Hematopoietic multipotent progenitor cell treated with erythropoietin and hydrocortisone succinate and interleukin-3 and kit ligand, for 4 days (in vitro differentiated cells): ENCODE data around the gene RNU1-1.
"Not testable (repeated sequence)": the region's sequence is repeated elsewhere in the genome, so short reads cannot be mapped to it uniquely, and the experiment has no call there.

Source experiments
- DNase-seq: peaks from one replicate; pipeline ENCODE4 v3.0.0-alpha.2; 2015

RNU1-1 gene

DNA sequence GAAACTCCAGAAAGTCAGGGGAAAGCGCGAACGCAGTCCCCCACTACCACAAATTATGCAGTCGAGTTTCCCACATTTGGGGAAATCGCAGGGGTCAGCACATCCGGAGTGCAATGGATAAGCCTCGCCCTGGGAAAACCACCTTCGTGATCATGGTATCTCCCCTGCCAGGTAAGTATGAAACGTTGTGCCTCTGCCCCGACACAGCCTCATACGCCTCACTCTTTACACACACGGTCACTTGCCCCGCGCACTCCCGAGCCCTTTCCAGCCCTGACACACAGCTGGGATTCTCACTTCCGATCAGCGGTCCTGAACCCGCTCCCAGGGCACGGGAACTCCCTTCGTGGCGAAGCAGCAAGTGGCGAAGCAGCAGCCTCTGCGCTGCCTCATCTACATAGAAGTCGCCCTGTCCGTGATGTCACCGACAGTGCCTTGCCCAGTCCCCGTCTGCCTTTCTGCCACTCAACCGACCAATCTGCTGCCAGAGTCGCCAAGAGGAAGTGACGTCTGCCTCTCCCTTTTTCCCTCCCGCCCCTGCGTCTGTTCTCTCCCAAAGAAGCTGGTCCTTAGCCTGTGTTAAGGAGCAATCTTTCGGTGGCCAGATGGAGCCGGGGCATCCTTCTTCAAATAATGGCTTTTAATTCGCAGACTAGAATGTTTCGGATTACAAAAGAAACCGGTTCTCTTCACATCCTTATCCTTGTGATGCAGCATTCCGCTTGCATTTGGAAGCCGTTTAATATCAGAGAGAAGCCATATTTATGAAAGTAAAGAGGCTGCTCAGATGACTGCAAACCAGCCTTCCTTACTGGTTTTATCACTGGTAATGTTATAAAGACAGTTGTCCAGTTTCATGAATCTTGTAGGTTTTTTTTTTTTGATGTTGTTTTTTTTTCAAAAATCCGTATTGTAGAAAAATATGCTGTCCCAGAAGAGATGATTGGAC, at the start of gene RNU1-1:
RNU1-1 (minus strand) TSS at position 179 of the 949 bp plus-strand sequence.
- peak; percentile 87 for DNase-seq

DNA sequence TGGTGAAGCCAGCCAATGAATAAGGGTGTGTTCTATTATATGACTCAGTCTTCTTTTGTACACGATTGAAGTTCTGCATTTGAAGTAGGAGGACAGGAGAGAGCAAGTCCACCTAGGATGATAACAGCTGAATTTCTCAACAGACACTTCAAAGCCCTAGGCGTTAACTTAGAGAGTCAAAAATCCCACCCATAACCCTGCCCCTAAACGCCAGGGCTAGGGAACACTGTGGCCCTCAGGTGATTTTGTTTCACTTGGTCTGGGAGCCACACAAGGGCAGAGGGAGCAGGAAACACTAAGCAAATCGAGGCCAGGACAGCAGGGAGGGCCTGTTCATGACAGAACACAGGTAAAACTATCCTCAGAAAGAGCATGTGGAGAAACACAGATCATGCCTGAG, 47.0 kb upstream of the RNU1-1 start:
- DNase-seq = not testable (repeated sequence)

DNA sequence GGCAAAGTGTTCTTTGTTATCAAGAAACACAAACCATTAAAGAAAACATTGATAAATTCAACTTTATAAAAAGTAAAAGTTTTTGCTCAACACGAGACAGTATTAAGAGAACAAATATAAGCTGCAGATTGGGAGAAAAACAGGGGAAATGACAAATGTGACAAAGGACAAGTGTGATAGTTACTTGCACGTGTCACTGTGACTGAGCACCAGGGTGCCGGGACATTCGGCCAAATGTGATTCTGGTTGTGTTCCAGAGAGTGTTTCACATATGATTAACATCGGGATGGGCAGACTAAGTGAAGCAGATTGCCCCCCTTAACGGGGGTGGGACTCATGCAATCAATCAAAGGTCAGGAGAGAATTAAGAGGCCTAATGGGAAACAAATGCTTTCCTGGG, 46.4 kb upstream of the RNU1-1 start:
- DNase-seq = not testable (repeated sequence)

DNA sequence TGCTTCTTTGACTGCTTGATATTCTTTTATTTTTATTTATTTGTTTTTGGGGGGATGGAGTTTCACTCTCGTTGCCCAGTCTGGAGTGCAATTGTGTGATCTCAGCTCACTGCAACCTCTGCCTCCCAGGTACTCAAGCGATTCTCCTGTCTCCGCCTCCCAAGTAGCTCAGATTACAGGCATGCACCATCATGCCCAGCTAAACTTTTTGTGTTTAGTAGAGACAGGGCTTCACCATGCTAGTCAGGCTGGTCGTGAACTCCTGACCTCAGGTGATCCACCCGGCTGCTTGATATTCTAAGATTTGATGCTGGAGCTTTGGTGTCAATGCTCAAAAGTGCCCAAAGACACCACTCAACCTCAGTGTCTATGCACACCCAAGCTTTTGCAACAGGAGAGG, 45.6 kb upstream of the RNU1-1 start:
- DNase-seq = not testable (repeated sequence)

DNA sequence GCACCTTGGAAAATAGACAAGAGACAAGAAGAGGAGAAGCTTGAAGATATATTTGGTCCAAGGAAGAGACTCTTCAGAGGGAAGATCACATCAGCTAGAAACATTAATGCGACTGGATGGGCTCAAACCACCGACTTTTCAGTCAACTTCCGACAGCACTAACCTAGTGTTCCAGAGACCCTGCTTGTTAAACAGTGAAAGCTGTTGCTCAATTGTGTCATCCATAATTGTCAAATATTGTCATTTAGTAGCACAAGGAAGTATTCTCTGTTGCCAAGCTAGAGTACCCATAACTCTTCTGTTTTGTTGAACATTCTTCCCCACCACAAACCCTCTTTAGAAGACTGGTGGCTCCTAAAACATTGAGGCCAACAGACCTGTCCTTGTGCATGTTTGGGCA, 42.9 kb upstream of the RNU1-1 start:
- not testable (repeated sequence) for DNase-seq

DNA sequence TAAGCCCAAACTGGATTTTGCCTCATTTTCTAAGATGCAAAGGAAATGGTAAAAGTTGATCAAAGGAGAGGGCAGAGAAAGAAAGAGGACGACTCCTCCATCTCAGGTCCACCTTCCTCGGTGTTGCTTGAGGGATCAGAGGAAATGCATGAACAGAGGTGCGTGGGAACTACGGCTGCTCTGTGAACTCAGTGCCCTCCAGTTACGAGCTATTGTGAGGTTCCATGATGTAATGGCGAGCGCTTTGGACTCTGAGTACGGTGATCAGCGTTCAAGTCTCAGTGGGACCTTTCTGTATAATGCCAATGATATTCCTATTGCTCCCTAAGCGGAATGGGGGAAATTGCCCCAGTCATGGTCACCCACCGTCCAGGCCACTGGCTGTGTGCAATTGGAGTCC, 39.2 kb upstream of the RNU1-1 start:
- not testable (repeated sequence) for DNase-seq

DNA sequence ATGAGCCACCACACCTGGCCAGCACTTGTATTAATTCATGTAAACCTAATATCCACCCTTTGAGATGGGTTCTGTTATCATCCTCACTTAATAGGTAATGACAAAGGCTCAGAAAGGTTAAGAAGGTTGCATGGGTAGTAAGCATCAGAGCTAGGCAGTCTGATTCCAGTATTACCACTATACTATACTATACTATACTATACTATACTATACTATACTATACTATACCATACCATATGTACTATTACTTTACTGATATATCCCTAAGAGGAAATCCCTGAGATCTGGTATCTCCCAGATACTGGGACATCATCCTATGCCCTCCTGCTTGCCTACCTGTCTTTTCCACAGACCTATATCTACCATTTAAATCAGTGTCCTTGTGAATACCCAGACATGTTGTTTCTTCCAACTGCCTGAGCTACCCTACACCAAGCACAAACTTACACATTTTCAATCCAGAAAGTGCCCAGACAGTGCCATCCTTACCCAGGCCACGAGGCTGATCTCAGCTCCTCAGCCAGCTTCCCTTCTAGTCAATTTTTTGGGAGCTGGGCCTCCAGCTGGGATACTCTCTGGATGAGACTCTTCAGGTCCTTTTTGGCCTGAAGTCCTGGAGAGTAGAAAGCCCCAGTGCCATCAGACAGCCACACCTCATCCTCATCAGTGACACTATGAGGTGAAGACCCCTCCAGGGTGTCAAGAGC, 36.3 kb upstream of the RNU1-1 start:
- not testable (repeated sequence) for DNase-seq

DNA sequence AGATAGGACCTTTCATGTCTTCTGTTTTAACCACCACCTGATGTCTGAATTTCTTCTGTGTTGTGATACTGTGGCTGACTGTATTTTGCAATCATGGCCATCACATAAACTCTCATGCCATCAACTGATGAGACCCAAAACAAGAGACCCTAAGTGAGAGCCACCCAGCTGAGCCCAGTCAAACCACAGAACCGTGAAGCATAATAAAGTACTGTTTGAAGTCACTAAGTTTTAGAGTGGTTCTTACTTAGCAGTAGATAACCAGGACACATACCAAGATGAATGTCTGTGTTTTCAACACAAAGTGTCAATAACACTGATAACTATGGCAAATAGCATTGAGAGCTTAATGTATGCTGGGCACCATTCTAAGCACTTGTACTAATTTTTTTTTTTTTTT, 35.5 kb upstream of the RNU1-1 start:
- not testable (repeated sequence) for DNase-seq

DNA sequence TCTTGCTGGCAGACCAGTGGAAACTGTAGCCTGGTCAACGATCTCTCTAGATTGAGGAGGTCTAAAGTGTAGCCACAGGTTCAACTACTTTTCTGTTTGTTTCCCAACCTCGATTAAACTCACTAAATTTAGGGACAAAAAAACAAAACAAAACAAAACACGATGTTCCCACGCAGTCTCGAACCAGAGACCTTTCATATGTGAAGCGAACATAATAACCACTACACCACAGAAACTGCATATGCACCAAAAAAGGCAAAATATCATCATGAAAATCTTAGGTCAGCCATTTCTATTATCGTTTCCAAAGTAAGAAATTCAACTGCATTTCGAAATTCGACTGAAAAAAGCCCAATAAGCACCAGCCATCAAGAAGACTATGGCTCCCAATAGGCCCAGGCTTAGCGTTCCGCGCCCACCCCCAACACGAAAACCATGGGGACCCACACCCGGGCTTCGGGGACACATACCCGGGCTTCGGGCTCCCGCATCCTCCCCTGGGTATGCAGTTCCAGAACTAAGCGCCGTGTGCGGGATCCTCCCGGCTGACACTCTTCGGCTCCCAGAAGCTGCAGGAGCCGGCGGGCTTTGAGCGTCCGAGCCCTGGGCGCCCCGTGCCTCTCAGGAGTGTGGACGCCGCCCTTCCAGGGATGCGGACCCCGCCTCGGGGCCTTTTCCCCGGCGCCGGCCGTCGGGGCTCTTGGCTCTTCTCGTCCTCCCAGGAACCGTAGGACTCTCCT, 33.6 kb upstream of the RNU1-1 start:
- DNase-seq = not testable (repeated sequence)

DNA sequence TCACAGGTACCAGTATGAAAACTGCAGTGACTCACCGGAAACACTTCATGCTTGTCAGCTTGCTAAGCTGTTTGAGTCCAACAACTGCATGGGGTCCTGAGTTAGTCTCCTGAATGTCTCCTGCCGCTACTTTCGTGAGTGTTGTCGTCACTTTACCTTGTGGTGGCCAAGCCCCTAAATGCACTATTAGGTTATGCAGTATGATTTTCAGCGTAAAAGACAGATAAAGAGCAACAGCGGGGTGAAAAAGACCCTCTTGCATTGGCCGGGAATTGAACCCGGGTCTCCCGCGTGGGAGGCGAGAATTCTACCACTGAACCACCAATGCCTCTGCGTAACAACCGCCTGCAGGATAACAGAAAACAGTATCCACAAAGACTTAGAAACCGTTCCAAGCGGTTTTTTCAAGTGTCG, 31.6 kb upstream of the RNU1-1 start:
- DNase-seq = peak; percentile 42

DNA sequence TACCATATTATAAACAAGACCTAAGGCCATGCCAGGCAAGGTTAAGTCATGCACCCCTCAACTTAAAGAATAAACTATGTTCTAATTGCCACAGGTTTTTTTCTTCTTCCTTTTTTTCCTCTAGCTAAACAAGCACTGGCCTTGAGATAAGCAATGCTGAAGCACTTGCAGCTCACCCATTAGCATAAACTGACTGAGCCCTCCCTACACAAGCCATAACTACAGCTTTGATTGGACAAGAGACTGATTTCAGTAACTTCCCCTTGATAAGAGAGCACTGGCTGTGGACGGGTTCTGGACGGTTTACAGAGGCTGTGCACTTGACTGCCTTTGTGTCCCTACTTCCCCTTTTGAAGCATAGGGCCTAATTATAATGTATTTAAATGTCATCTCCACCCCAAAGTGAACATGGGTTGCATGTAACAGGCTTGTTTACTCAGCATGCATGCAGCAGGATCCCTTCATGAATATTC, 26.4 kb upstream of the RNU1-1 start:
- DNase-seq = peak; percentile 93

DNA sequence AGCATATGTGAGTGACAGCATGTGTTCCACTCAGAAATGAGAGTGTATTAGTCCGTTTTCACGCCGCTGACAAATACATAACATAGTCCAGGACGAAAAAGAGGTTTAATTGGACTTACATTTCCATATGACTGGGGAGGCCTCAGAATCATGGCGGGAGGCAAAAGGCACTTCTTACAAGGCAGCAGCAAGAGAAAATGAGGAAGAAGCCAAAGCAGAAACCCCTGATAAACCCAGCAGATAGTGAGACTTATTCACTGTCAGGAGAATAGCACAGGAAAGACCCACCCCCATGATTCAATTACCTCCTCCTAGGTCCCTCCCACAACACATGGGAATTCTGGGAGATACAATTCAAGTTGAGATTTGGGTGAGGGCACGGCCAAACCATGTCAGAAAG, 23.4 kb upstream of the RNU1-1 start:
- not testable (repeated sequence) for DNase-seq

DNA sequence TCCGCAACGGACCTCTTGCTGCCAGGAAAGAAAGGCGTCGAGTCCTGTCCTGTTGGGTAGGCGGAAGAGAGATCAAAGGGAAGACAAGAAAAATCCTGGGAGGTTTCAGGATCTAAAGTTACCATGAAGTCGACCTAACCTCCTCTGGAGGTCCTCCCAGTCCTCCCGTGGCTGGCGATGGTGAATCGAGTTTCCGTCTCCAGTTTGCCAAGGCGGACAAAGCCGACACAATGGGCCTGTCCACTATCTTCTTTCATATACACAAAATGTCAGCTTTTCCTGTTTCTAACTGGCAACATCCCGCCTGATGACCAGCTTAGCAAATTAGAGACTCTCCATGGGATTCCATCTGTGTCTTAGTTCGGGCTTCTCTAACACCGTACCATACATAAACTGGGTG, 22.7 kb upstream of the RNU1-1 start:
- DNase-seq = not testable (repeated sequence)

DNA sequence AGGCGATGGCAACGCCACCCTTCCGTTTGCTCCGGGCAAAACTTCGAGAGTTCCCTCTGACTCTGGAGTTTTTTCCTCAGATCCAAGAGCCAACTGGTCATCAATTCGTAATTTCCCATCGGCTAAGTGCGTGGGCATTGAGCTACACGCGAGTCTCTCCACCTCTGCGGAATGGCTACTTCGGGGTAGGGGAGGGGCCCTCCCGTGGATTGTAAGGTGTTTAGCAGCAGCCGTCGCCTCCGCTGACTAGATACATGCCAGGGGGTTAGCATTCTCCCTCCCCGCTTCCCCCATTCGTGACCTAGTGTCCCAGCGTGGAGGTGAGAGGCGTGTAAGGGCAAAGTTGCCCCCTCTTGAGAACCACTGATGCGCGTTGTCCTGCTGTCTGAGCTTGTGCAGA, 21.8 kb upstream of the RNU1-1 start:
- not testable (repeated sequence) for DNase-seq

DNA sequence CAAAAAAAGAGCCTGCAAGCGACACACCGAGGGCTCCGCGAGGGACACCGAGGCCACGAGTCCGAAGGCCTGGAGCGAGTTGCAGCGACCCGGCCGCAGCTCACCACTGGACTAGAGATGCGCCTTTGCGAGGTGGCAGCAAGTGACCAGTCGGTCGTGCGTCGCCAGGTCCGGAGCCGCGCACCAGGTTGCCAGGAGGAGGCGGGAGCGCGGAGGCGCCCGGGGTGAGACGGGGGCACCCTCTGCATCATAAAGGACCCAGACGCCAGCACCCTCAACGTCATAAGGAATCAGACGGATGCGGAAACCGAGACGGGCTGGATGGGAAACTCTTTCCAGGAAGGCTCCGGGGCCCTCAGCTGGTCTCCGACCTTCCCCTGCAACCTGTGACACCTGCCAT, 21.4 kb upstream of the RNU1-1 start:
- DNase-seq = not testable (repeated sequence)

DNA sequence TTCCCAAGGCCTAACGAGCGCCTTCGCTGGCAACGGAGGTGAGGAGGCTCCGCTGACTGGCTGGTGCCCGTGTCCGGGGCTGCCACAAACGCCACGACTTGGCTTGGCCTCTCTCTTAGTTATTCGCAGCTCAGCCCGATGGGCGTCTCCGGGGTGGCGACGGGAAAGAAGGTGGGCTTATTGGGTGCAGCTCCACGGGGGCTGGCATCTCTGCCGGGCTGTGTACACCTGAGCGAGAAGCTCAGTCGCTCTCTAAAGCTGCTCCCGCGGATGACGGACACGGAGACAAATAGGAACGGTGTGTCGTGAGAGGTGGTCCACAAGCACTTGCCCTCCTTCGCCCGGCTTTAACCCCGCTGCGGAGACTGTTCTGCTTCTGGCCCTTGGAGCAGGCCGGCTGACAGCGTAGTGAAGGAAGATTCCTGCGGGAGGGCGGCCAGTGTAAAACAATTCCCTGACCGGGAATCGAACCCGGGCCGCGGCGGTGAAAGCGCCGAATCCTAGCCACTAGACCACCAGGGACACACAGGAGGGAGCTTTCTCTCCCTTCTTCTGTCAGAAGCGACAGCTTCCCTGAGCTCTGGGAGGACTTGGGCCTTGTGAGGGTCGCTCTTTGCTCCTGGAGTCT, 20.9 kb upstream of the RNU1-1 start:
- DNase-seq = peak; percentile 61

DNA sequence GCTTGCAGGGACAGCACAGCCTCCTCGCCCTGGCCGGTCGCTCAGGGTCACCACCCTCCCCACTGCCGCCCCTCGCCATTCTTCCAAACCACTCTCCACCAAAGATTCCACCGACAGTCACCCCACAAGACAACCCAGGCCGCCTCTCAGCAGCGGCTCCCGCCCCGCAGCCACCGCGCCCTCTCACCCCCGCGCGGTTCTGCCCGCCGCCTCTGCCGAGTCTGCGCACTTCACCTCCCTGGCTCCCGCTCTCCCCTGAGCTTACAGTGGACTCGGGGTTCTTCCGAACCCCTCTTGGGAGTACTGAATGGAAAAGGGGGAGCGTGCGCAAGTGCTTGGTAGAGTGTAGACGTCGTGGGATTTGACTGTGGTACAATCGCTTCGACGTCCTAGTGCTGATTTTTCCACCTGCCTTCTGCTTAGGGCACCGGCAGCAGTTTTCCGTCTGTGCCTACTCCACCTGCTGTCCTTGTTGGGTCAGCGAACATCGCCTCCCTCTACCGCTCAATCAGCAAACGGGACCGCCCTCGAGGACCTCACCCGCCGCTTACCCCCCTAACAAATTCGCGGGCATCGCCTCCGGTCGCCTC, 20.2 kb upstream of the RNU1-1 start:
- DNase-seq = not testable (repeated sequence)

DNA sequence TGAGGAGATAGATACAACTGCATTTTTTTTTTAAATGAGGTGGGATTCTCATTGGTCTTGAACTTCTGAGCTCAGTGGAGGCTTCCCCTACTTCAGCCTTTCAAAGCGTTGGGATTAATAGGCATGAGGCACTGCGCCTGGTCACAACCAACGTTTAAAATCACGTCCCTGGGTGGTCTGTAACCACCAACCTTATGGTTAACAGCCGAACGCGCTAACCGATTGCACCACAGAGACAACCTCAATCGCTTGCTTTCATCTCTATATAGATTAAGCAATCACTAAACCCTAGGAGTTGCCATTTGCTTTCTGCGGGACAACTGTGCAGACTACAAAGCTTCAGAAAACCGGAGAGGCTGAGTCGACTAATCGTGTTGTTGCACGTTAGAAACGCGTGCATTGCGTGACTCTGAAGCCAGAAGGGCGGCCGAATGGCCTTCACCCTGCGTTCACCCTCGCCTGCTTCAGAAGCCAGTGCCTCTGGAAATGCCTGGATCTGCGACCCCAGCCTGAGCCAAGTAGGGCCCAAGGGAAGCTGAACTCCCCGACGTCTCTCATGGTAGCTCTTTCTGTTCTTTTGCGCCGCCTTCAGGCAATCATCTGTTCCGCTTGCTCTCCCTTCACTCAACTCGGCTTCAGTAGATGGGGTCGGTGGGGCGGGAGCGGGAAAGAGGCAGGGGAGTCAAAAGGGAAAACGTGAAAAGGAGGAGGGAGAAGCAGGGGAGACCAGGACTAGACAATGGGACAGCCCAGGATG, 18.3 kb upstream of the RNU1-1 start:
- not testable (repeated sequence) for DNase-seq

DNA sequence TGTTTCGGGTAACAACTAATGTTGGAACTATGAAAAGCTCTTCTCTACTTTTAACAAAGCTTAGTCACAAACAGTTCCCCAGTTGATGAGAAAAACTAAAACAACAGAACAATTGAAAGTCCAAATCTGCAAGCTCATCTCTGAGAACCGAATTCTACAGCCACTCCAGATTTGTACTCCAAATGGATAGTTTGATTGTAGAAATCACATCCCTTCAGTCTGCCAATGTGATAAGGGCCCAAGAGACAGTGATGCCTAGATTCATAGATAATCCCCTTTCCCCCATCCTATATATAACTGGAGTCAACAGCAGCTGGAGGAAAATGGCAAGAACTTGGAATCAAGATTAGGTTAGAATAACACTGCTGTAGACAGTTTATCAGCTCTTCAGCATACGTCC, 14.3 kb upstream of the RNU1-1 start:
- not testable (repeated sequence) for DNase-seq

DNA sequence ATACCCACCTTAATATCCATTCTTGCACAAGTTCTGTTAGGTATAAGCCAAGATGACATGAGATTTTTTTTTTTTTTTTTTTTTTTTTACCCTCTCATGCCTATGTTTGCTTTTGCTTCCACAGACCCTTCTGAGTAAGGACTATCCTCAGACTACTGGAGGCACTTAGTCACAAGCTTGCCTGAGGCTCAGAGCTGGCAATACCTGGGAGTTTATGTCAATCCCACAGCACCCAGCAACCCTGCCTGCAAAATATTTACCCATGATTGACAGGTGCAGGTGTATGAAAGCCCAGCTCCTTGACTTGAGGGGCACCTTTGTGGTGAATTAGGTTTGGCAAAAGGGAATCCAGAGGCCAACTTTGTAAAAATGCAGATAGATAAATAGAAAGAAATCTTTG, 11.7 kb upstream of the RNU1-1 start:
- not testable (repeated sequence) for DNase-seq

DNA sequence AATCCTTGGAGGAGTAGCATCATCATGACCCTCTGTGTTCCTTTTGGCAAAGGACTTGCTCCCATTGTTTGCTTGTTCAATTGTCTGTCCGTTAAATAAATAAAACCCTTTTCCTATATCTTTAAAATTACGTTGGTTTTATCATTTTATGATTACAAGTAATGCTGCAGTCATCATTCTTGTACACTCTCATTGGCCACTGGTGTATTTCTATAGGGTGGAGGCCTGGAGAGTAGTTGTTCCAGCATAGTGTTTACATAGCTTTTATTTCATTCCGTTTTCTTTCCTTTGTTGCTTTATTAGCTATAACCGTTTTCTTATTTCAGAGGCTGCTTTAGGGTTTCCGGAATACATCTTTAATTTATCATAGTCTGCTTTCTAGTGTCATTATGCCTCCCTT, 7.6 kb upstream of the RNU1-1 start:
- DNase-seq = not testable (repeated sequence)

DNA sequence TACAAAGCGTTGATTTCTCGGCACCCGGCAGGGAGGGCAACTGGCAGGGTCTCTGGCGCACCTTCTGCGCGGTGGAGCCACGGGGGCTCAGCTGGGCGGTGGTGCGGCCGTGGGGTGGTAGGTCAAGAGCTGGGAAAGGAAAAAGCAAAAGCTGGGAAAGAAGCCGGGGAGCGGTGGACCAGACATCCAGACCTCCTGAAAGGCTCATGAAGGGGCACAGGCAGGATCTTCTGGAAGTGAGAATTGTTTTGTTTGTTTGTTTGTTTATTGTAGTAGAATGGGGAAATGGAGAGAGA, 7.2 kb upstream of the RNU1-1 start:
- no peak for DNase-seq
